GM21576 (cell line): Measurements from ENCODE around the gene PSD4.
"Not testable (repeated sequence)": the region's sequence is repeated elsewhere in the genome, so short reads cannot be mapped to it uniquely, and the experiment has no call there.

Experiments
- ATAC-seq: cut with Tn5 transposase; IDR thresholded peaks from one replicate; pipeline ENCODE4 v1.9.1; 2021; ENCODE audit warnings: mild to moderate bottlenecking, moderate library complexity; ENCODE audit not compliant: unreplicated experiment

Gene PSD4

DNA sequence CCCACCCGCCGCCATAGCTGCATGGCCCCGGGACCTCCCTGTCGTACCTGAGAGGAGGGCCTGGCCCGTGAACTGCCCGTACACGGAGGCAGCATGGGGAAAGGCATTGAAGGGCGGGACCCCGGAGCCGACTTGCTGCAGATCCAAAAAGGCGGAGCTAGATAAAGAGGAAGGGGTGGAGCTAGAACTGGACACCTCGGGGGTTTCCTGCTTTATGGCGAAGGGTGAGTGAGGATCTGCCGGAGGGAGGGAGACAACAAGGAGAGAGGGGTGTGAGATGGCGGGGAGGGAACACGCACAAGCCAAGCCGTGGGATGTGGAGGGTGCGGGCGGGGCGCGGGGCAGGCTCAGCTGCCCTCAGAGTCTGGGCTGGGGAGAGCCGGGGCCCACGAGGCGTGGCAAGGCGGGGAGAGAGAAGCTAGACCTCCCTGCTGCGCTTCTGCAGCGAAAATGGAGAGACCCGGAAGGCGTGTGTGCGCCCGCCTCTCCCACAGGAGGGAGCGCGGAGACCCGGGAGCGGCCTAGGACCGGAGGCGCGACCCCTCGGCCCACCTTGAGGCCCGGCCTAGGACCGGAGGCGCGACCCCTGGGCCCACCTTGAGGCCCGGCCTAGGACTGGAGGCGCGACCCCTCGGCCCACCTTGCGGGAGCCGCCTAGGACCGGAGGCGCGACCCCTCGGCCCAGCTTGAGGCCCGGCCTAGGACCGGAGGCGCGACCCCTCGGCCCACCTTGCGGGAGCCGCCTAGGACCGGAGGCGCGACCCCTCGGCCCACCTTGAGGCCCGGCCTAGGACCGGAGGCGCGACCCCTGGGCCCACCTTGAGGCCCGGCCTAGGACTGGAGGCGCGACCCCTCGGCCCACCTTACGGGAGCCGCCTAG lies 61.8 kb downstream of the PSD4 start:
- not testable (repeated sequence) for ATAC-seq

DNA sequence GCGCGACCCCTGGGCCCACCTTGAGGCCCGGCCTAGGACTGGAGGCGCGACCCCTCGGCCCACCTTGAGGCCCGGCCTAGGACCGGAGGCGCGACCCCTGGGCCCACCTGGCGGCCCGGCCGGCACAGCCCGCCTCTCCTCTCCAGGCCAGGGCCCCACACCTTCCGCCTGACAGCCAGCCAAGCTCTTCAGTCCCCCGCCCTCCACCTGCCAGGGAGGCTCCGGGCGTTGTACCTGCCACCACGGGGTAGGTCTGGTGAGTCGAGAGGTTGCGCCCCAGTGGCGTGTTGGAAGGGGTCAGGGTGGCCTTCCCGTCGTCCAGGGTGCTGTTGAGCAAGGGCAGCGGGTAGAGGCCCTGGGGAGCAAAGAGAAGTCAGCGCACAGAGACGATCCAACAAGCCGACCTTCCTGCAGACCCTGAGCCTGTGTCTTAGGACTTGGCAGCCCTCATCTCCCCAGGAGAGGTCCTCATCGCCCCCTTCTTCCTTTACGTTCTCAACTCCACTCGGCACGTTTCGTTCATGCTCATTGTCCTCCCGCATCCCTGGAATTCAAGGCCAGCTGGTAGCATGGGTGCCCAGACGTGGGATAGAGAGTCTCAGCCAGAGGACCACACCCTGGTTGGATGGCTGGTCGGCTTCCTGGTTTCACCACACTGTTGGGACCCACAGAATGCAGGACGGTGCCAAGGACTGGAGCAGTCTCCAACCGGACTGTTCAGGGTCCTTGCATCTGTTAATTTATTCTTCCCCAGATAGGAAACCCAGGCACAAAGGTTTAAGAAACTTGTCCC lies 62.8 kb downstream of the PSD4 start:
- ATAC-seq: no peak

GRCh38 chr2:113237604-113238160 lies 63.9 kb downstream of the PSD4 start:
- ATAC-seq: no peak

GRCh38 chr2:113238871-113239839 lies 65.4 kb downstream of the PSD4 start:
- no peak for ATAC-seq

GRCh38 chr2:113240150-113240914 lies 66.6 kb downstream of the PSD4 start:
- no peak for ATAC-seq

GRCh38 chr2:113240915-113241911 lies 67.4 kb downstream of the PSD4 start:
- ATAC-seq: no peak

DNA sequence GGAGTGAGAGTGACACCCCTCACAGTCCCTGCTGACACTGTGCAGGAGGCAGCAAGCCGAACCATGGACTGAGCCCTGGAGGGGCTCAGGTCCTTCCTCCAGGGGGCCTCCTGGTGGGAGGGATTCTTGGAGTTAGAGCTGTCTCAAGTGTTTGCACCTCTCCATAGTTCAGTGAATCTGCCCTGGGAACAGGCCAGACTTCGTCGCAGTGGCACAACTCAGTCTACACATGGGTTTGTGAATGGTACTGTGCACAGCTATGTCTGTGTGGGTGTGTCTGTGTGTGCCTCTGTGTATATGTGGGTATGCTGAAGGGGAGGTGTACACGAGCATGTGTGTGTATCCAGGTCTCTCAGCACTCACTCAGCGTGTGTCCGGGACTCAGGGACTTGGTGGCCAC lies 68.6 kb downstream of the PSD4 start:
- no peak for ATAC-seq

GRCh38 chr2:113245276-113245711 lies 71.5 kb downstream of the PSD4 start:
- no peak for ATAC-seq

GRCh38 chr2:113246606-113247005 lies 72.8 kb downstream of the PSD4 start:
- no peak for ATAC-seq

GRCh38 chr2:113248997-113249770 lies 75.4 kb downstream of the PSD4 start:
- ATAC-seq: no peak

DNA sequence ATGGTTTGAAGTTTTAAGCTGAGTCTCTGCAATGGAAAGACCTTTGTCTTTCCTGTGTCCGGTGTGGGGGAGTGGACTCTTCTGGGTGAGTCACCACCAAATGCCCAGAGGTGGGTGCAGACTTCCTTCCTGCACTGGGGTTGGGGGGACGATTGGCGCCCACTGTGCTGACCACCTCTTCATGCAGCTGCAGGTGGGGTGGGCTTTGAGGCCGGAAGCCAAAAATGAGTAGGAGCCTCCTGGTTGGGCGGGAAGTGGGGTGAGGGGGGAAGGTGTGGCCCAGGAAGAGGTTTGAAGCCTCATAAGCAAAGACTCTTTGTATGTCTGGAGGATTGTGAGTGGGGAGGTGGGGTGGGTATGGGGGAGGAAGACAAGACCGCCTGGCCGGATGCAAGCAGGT lies 77.3 kb downstream of the PSD4 start:
- no peak for ATAC-seq

DNA sequence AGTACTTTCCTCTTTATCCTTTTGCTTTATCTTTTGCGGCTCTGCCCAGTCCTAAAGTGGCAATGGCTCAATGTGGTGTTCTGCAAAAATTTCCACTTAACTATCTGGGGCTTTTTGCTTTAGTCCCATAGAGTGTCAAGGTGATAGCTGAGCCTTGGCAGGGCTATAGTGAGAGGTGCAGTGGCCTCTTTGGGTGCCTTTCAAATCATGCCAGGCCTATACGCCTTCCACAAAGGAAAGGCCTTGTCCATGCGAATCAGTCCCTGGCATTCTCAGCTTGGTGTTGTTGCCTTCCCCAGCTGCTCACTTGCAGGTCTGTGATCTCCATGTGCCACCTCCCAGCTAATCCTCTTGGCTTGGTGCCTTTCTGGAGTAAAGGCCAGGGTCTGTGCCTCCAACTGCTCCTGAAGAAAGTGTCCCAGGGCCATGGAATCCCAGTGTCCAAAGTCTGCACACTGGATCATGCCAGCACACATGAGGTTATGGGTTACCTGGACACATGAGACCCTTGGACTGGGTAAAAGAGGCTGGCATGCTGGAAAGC lies 78.3 kb downstream of the PSD4 start:
- no peak for ATAC-seq

GRCh38 chr2:113253453-113253852 lies 79.7 kb downstream of the PSD4 start:
- no peak for ATAC-seq

- ATAC-seq: no peak
These were observed 81.6 kb downstream of the PSD4 start for GRCh38 chr2:113255140-113256070.

GRCh38 chr2:113257516-113258264 lies 83.9 kb downstream of the PSD4 start:
- no peak for ATAC-seq
